ENCODE results near the gene PDE4D. TPM values are rescaled to one million over a fixed set of nuclear protein-coding genes. Genes with fewer than 3 reads are reported as not detected.

Gene PDE4D
- total and polyA plus RNA-seq, 10 of the 15 experiments (the other 5 are each of a cell fraction or from before 2014, with no cell fraction given) = 0.87 to 4.1 (median 2.2) TPM

GRCh38 chr5:59188419-59189225 lies 704.9 kb downstream of the PDE4D start (continued):
- no peak for TF ChIP-seq ZBTB33 (IDR thresholded peaks at IDR 0.05)
- no peak for TF ChIP-seq BCLAF1 (IDR thresholded peaks at IDR 0.05)
- no peak for TF ChIP-seq CEBPB (IDR thresholded peaks at IDR 0.05; ENCODE audit: borderline replicate concordance in 1 of 2, low read depth in 2 of 2, low read length in 2 of 2)
- TF ChIP-seq CTCF (IDR thresholded peaks at IDR 0.05 in 2 of 3, conservative IDR thresholded peaks at IDR 0.05 in 1 of 3; ENCODE audit: control insufficient read depth in 2 of 3, extremely low read depth in 1 of 3, insufficient read depth in 1 of 3, low read depth in 3 of 3, low read length in 3 of 3) = peak; percentile 58 to 68 (median 68); a peak in 5 of 6 replicates
- no peak for TF ChIP-seq CUX1 (IDR thresholded peaks at IDR 0.05; ENCODE audit: insufficient replicate concordance, low read depth, low read length)
- peak; percentile 55 for TF ChIP-seq SMC3 (IDR thresholded peaks at IDR 0.05; ENCODE audit: borderline replicate concordance, low read length)
- no peak for TF ChIP-seq ETV6 (conservative IDR thresholded peaks at IDR 0.05 in 1 of 2, IDR thresholded peaks at IDR 0.05 in 1 of 2; ENCODE audit: borderline replicate concordance in 1 of 2, low read depth in 1 of 2)
- TF ChIP-seq MYB (IDR thresholded peaks at IDR 0.05; ENCODE audit: borderline replicate concordance, low read depth, low read length) = no peak
- no peak for TF ChIP-seq HCFC1 (IDR thresholded peaks at IDR 0.05; ENCODE audit: low read length)
- TF ChIP-seq MTA3 (IDR thresholded peaks at IDR 0.05; ENCODE audit: borderline replicate concordance, low read length) = no peak
- TF ChIP-seq RB1 (IDR thresholded peaks at IDR 0.05; ENCODE audit: borderline replicate concordance) = no peak
- no peak for TF ChIP-seq NR2F1 (conservative IDR thresholded peaks at IDR 0.05)
- TF ChIP-seq PAX8 (IDR thresholded peaks at IDR 0.05) = no peak
- TF ChIP-seq RELA (IDR thresholded peaks at IDR 0.05; ENCODE audit: borderline replicate concordance, partially characterized antibody) = no peak

All from GM12878 (cell line).